HL-60 (cell line): ENCODE data around the gene GRID2IP.

Experiments used
- DNase-seq, 2 experiments: peaks; one replicate each; pipeline ENCODE4 v3.0.0-alpha.2; 2010 to 2020; ENCODE audit warnings: low read depth in 1 of 2, low spot score in 1 of 2
- H3K27ac ChIP-seq: fragments of 250-450 bp; sonication (Bioruptor Pico); replicated peaks from 2 replicates; pipeline ENCODE4 v1.5.1; 2020; ENCODE audit warnings: mild to moderate bottlenecking, moderate library complexity
- H3K27me3 ChIP-seq: fragments of 250-450 bp; sonication (Bioruptor Pico); 2 replicates; pipeline ENCODE4 v1.5.1; 2021; ENCODE audit warnings: mild to moderate bottlenecking, moderate library complexity; ENCODE audit not compliant: insufficient read depth, poor library complexity, severe bottlenecking
- H3K4me3 ChIP-seq: replicated peaks from 2 replicates; pipeline ENCODE4 v1.5.1; 2011; ENCODE audit warnings: mild to moderate bottlenecking, control low read depth, low read length; ENCODE audit not compliant: insufficient read depth
- CTCF ChIP-seq: IDR thresholded peaks from one replicate; pipeline ENCODE4 v1.5.1; 2011; ENCODE audit warnings: low read length, control low read depth, inconsistent platforms; ENCODE audit not compliant: insufficient read depth
- GABPA ChIP-seq: IDR thresholded peaks from 2 replicates; pipeline ENCODE4 v1.6.1; 2012; ENCODE audit warnings: low read depth
- POLR2AphosphoS5 ChIP-seq: IDR thresholded peaks from 2 replicates; pipeline ENCODE4 v1.6.1; 2012; ENCODE audit warnings: low read depth
- REST ChIP-seq: IDR thresholded peaks from 2 replicates; pipeline ENCODE4 v1.6.1; 2012; ENCODE audit warnings: low read depth; ENCODE audit not compliant: insufficient replicate concordance
- SPI1 ChIP-seq: IDR thresholded peaks from 2 replicates; pipeline ENCODE4 v1.6.1; 2012; ENCODE audit warnings: low read depth, mild to moderate bottlenecking, borderline replicate concordance

GRID2IP gene

DNA sequence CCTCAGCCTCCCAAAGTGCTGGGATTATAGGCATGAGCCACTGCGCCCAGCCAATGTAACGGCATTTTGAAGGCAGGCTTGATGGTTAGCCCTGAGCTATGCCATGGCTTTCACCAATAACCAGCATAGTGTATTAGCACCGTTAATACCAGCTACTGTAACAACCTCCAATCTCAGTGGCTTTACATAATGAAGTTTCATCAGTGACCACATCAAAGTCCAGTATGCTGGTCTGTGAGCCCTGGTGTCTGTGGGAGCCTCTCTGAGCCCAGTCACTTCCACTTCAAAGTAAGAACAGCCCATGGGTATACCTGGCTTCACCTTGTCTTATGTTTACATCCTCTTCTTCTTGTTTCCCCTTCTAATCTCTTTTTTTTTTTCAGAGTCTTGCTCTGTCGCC is 14.4 kb upstream of the GRID2IP start:
- H3K4me3 ChIP-seq: no peak overlapping the region
- H3K27me3 ChIP-seq: no peaks in the 10 kb centered on the region
- H3K27ac ChIP-seq: no peak overlapping the region
- TF ChIP-seq CTCF (no peak), POLR2AphosphoS5 (no peak), REST (no peak), SPI1 (no peak), GABPA (no peak)
- DNase-seq: no peak

- Histone ChIP-seq H3K4me3 (no peak overlapping the region), H3K27me3 (no peaks in the 10 kb centered on the region), H3K27ac (no peak overlapping the region)
- TF ChIP-seq CTCF (no peak), GABPA (no peak), SPI1 (no peak), REST (no peak), POLR2AphosphoS5 (no peak)
- DNase-seq: no peak
Observed at GRCh38 chr7:6563936-6564770, 12.9 kb upstream of the GRID2IP start.

GRCh38 chr7:6562106-6562505 is 10.8 kb upstream of the GRID2IP start:
- no peak for DNase-seq
- no peak overlapping the region for H3K4me3 ChIP-seq
- no peak for TF ChIP-seq CTCF
- no peak for TF ChIP-seq GABPA
- TF ChIP-seq REST: no peak
- TF ChIP-seq POLR2AphosphoS5: no peak
- no peak for TF ChIP-seq SPI1

More at GRCh38 chr7:6562106-6562505, 10.8 kb upstream of the GRID2IP start:
- no peaks in the 10 kb centered on the region for H3K27me3 ChIP-seq
- H3K27ac ChIP-seq: no peak overlapping the region
